Loucy (cell line): Measurements from ENCODE around the gene E2F8.

Source experiments
- H2AFZ ChIP-seq: fragments of 200-600 bp; sonication (generic); 2 replicates; pipeline ENCODE4 v1.6.0; 2016; ENCODE audit warnings: antibody characterized with exemption, mild to moderate bottlenecking, low read length, moderate library complexity
- H3F3A ChIP-seq: fragments of 200-600 bp; 2 replicates; pipeline ENCODE4 v1.6.0; 2016; ENCODE audit warnings: antibody characterized with exemption, low read depth, mild to moderate bottlenecking
- H3K27me3 ChIP-seq: fragments of 200-600 bp; sonication (generic); 2 replicates; pipeline ENCODE4 v1.6.1; 2014; ENCODE audit warnings: low read length, mild to moderate bottlenecking; ENCODE audit not compliant: insufficient read depth, poor library complexity, severe bottlenecking
- H3K36me3 ChIP-seq: fragments of 200-600 bp; sonication (generic); 2 replicates; pipeline ENCODE4 v1.6.1; 2016; ENCODE audit warnings: low read length; ENCODE audit not compliant: insufficient read depth
- H3K4me1 ChIP-seq: fragments of 200-600 bp; sonication (generic); 2 replicates; pipeline ENCODE4 v1.5.1; 2014; ENCODE audit warnings: low read length, mild to moderate bottlenecking; ENCODE audit not compliant: insufficient read depth, poor library complexity, severe bottlenecking
- H3K4me2 ChIP-seq: fragments of 200-600 bp; sonication (generic); 2 replicates; pipeline ENCODE4 v1.6.0; 2014; ENCODE audit warnings: antibody characterized with exemption, low read length, low read depth, mild to moderate bottlenecking; ENCODE audit not compliant: poor library complexity, severe bottlenecking
- H3K4me3 ChIP-seq: fragments of 200-600 bp; sonication (generic); 2 replicates; pipeline ENCODE4 v1.5.1; 2014; ENCODE audit warnings: low read length, mild to moderate bottlenecking, mixed read lengths; ENCODE audit not compliant: poor library complexity, severe bottlenecking
- H3K79me2 ChIP-seq: fragments of 200-600 bp; sonication (generic); 2 replicates; pipeline ENCODE4 v1.6.1; 2014; ENCODE audit warnings: low read length; ENCODE audit not compliant: insufficient read depth
- H3K9ac ChIP-seq: fragments of 200-600 bp; sonication (generic); 2 replicates; pipeline ENCODE4 v1.6.0; 2014; ENCODE audit warnings: mild to moderate bottlenecking, low read depth, low read length, moderate library complexity; ENCODE audit not compliant: poor library complexity, severe bottlenecking
- H3K9me2 ChIP-seq: fragments of 200-600 bp; sonication (generic); replicated peaks from 2 replicates; pipeline ENCODE4 v1.6.1; 2016; ENCODE audit warnings: low read depth, low read length, mixed read lengths
- H3K9me3 ChIP-seq: fragments of 200-600 bp; sonication (generic); 2 replicates; pipeline ENCODE4 v1.6.1; 2014; ENCODE audit warnings: mild to moderate bottlenecking, antibody characterized with exemption, low read length, low read depth; ENCODE audit not compliant: insufficient read depth
- H4K20me1 ChIP-seq: fragments of 200-600 bp; sonication (generic); 2 replicates; pipeline ENCODE4 v1.6.0; 2014; ENCODE audit warnings: antibody characterized with exemption, low read length, mild to moderate bottlenecking; ENCODE audit not compliant: insufficient read depth, poor library complexity, severe bottlenecking
- CTCF ChIP-seq: fragments of 200-600 bp; sonication (generic); conservative IDR thresholded peaks from 2 replicates; pipeline ENCODE4 v1.5.1; 2014; ENCODE audit warnings: mild to moderate bottlenecking, antibody characterized with exemption, low read length
- EZH2phosphoT487 ChIP-seq: fragments of 200-600 bp; IDR thresholded peaks from 2 replicates; pipeline ENCODE4 v1.6.1; 2018; ENCODE audit warnings: antibody characterized with exemption, mild to moderate bottlenecking, moderate library complexity, borderline replicate concordance

Gene E2F8

GRCh38 chr11:19191530-19192169 is 49.1 kb downstream of the E2F8 start:
- no peak for TF ChIP-seq EZH2phosphoT487
- TF ChIP-seq CTCF, result no peak
- Histone ChIP-seq H3K4me3 (no peak overlapping the region), H3K4me1 (peaks cover 3% of the 10 kb centered on the region), H3K9ac (no peak overlapping the region), H4K20me1 (no peaks in the 10 kb centered on the region), H3F3A (no peaks in the 10 kb centered on the region), H3K27me3 (no peaks in the 10 kb centered on the region), H3K79me2 (no peaks in the 10 kb centered on the region), H3K9me3 (no peaks in the 10 kb centered on the region), H3K36me3 (no peaks in the 10 kb centered on the region), H2AFZ (no peak overlapping the region), H3K4me2 (no peak overlapping the region), H3K9me2 (no peaks in the 10 kb centered on the region)

- Histone ChIP-seq H3K9ac (no peak overlapping the region), H3F3A (no peaks in the 10 kb centered on the region), H3K79me2 (no peaks in the 10 kb centered on the region), H3K4me3 (no peak overlapping the region), H3K4me1 (no peaks in the 10 kb centered on the region), H4K20me1 (no peaks in the 10 kb centered on the region), H2AFZ (no peak overlapping the region), H3K4me2 (no peak overlapping the region), H3K27me3 (no peaks in the 10 kb centered on the region), H3K36me3 (no peaks in the 10 kb centered on the region), H3K9me2 (no peaks in the 10 kb centered on the region), H3K9me3 (no peaks in the 10 kb centered on the region)
- no peak for TF ChIP-seq EZH2phosphoT487
- no peak for TF ChIP-seq CTCF
Measured at GRCh38 chr11:19187833-19188258, 52.9 kb downstream of the E2F8 start.

- no peak overlapping the region for H3K4me2 ChIP-seq
- H3K79me2 ChIP-seq, result no peaks in the 10 kb centered on the region
- no peak overlapping the region for H3K4me3 ChIP-seq
- TF ChIP-seq EZH2phosphoT487 (no peak), CTCF (no peak)
- no peaks in the 10 kb centered on the region for H4K20me1 ChIP-seq
- H3K36me3 ChIP-seq, result no peaks in the 10 kb centered on the region
- H3F3A ChIP-seq, result no peaks in the 10 kb centered on the region
- no peak overlapping the region for H2AFZ ChIP-seq
- H3K27me3 ChIP-seq, result no peaks in the 10 kb centered on the region
- no peaks in the 10 kb centered on the region for H3K9me2 ChIP-seq
- no peak overlapping the region for H3K9ac ChIP-seq
- no peaks in the 10 kb centered on the region for H3K9me3 ChIP-seq
- peaks cover 3% of the 10 kb centered on the region for H3K4me1 ChIP-seq
Measured at GRCh38 chr11:19187114-19187832, 53.5 kb downstream of the E2F8 start.
